ENCODE data around the gene C4A.

DNA sequence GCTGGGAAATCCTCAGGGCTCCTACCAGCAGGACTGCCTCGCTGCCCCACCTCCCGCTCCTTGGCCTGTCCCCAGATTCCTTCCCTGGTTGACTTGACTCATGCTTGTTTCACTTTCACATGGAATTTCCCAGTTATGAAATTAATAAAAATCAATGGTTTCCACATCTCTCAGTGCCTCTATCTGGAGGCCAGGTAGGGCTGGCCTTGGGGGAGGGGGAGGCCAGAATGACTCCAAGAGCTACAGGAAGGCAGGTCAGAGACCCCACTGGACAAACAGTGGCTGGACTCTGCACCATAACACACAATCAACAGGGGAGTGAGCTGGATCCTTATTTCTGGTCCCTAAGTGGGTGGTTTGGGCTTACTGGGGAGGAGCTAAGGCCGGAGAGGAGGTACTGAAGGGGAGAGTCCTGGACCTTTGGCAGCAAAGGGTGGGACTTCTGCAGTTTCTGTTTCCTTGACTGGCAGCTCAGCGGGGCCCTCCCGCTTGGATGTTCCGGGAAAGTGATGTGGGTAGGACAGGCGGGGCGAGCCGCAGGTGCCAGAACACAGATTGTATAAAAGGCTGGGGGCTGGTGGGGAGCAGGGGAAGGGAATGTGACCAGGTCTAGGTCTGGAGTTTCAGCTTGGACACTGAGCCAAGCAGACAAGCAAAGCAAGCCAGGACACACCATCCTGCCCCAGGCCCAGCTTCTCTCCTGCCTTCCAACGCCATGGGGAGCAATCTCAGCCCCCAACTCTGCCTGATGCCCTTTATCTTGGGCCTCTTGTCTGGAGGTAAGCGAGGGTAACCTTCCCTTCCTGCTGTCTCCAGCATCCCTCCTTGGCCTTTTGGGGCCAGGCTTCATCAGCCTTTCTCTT lies 36.1 kb upstream of the C4A start, which contains the start of gene CFB:
- TF ChIP-seq, protein P1, sequence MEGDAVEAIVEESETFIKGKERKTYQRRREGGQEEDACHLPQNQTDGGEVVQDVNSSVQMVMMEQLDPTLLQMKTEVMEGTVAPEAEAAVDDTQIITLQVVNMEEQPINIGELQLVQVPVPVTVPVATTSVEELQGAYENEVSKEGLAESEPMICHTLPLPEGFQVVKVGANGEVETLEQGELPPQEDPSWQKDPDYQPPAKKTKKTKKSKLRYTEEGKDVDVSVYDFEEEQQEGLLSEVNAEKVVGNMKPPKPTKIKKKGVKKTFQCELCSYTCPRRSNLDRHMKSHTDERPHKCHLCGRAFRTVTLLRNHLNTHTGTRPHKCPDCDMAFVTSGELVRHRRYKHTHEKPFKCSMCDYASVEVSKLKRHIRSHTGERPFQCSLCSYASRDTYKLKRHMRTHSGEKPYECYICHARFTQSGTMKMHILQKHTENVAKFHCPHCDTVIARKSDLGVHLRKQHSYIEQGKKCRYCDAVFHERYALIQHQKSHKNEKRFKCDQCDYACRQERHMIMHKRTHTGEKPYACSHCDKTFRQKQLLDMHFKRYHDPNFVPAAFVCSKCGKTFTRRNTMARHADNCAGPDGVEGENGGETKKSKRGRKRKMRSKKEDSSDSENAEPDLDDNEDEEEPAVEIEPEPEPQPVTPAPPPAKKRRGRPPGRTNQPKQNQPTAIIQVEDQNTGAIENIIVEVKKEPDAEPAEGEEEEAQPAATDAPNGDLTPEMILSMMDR (IDR thresholded peaks at IDR 0.05), result peak in 1 of 7 experiments; percentile 2
- TF ChIP-seq POLR2A (IDR thresholded peaks at IDR 0.05) (no peak), POLR2AphosphoS5 (IDR thresholded peaks at IDR 0.05) (peak in 2 of 3 donors; percentile 60 to 80)

Data from stomach (tissue), 4 donors.